Stimulated activated naive CD8-positive, alpha-beta T cell treated with anti-CD3 and anti-CD28 coated beads, Interleukin-15, Interleukin-2, amounts not matched to agents 100 U/mL and 50 U/mL, for 24 hours (primary cell): ENCODE measurements around the gene PDE9A.
"Not testable (repeated sequence)": the region's sequence is repeated elsewhere in the genome, so short reads cannot be mapped to it uniquely, and the experiment has no call there.

Source experiments
- ATAC-seq: fragments of 150-1000 bp; cut with Tn5 transposase; one replicate; pipeline ENCODE4 v1.10.0; 2021
- DNase-seq: peaks from one replicate; pipeline ENCODE4 v3.0.0; 2021

Gene PDE9A

DNA sequence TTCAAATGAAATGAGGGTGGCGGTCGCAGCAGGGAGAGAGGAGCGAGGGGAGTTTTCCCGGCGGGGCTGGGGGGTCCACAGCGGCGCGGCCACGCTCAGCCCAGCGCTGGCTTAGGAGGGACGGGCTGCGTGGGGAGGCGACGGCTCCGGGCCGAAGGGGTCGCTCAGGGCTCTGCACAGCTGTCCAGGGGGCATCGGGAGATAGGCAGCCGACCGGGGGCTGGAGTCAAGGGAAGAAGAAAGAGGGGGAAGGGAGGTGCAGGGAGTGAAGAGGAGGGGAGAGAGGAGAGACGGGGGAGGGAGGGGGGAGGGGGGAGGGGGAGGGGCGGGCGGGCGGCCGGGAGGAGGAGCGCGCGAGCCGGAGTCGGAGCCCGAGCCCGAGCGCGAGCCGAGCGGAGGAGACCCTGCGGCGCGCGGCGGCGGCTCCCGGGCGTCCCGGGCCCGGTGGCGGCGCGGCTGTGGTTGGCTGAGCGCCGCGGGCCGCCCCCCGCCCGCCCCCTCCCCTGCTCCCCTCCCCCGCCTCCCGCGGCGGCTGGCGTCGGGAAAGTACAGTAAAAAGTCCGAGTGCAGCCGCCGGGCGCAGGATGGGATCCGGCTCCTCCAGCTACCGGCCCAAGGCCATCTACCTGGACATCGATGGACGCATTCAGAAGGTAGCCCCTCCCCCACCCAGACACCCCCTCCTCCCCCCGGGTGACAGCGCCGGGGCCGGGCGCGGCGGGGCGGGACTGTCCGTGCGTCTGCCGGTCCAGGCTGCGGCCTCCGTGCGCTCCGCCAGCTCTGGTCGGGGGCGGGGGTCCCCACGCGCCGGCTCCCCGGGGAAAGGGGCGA, at the start of gene PDE9A:
Gene PDE9A (plus strand): TSS at position 391 of the 831 bp plus-strand sequence. CDS start 194 bp downstream, at position 585.
- DNase-seq (peak; percentile 50), ATAC-seq (peak; percentile 45)

DNA sequence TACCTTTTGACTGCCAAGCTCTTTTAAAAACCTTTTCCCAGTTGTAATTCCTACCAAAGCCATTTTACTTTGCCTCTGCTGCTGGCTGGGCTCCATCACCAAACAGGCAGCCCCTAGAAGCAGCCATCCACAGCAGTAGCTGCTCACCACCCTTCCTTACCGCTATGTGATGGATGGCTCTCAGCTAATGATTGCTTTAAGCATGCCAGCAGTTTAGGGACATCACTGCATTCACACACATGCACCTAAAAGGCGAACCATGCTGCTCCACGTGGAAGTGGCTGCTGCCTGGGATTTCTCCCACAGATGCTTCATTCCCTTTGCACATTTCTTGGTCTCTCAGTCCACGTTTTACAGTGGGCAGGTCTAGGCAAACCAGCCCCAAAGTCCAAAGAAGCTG, 46.3 kb upstream of the PDE9A start:
- ATAC-seq (no peak), DNase-seq (no peak)

DNA sequence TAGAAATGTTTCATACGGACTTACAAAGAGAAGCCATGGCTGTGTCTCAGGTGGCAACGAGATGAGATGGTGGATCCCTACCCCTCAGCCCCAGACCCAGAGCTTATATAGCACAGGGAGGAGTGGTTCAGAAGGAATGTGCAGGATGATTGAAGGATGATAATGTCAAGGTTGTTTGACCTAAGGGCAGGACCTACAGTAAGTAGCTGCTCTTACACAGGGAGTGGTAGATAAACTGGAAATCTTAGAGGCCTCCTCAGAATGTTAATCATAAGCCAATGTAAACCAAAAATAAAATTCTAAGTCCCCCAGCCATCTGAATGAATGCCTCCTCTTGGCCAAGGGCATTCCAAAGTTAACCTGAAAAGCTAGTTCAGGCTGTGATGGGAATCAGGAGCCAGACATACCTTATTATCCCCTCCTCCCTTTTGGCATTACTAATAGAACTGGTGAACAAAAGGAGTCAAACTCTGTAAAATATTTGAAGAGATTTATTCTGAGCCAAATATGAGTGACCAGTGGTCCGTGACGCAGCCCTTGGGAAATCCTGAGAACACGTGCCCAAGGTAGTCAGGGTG, 45.8 kb upstream of the PDE9A start:
- ATAC-seq (no peak), DNase-seq (no peak)

DNA sequence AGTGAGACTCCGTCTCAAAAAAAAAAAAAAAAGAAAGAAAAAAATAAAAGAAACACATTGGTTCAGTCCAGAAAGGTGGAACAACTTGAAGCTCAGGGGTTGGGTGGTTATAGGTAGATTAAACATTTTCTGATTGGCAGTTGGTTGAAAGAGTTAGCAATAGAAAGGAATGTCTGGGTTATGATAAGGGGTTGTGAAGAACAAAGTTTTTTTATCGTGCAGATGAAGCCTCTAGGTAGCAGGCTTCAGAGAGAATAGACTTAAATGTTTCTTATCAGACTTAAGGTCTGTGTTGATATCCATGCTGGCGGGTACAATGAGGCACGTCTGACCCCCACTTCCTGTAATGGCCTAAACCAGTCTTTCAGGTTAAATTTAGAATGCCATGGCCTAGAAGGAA, 45.0 kb upstream of the PDE9A start:
- DNase-seq (no peak), ATAC-seq (no peak)

DNA sequence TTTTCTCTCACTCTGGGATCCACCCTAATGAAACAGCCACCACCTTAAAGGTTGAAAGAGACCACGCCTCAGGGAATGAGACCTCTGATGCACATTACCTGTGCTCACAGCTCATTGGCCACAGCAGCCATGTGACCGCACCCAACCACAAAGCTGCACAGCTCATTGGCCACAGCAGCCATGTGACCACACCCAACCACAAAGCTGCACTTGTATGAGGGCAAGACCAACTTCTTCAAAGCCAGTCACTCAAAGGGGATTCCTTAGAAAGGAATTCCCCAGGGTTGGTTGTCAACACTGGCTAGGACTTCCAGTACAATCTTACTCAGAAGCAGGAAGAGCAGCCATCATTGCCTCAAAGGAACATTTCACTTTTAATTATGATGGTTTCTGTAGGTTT, 43.6 kb upstream of the PDE9A start:
- peak; percentile 75 for DNase-seq

DNA sequence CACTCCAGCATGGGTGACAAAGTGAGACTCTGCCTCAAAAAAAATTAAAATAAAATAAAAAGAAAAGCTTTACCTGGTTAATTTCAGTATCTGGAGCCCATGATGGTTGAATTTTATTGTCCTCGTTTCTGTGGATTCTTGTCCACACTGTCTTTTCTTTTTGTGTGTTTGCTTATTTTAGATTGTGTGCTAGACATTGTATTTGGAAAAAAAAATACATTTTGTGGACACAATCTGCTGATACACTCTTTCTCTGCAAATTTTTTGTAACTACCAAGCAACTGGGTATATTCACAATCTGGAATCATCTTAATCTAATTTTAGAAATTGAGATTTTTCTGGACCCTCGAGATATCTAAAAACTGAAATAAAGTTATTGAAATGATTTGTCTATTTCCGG, 41.6 kb upstream of the PDE9A start:
- DNase-seq (no peak), ATAC-seq (no peak)

More for the DNA sequence above, 43.6 kb upstream of the PDE9A start:
- peak; percentile 86 for ATAC-seq

DNA sequence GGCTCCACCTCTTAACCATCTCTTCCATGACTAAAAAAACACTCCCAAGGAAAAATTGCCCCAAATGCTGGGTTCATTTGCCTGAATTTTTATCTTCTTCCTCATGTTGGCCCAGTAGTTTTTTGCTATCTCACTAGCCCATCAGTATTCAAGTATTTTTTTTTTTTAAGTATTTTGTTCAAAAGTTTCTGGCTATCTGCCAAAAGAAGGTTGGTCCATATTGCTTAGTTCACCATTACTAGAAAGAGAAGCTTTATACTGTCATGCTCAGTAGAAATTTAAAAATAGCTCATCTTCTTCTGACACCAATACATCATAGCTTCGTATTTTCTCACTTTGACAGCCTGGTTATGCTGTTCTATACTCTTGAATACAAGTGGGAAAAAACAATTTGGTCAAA, 41.0 kb upstream of the PDE9A start:
- DNase-seq (no peak), ATAC-seq (no peak)

DNA sequence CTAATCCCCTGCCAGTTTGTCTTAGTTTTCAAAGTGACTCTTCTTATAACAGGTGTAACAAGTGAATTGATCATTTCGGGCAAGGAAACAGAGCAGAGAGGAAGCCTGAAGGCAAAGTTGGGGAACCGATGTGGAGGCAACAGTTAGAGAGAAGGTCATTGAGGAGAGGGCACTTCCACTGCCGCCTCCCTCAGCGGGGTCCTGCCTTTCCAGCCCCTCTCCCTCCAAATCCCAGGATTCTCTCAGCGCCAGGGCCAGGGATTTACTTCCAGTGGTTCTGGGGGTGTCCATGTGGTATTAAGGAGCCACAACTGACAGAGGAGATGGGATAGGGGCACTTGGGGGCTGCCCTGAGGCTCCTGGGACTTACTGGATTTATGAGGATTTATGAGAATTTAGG, 39.7 kb upstream of the PDE9A start:
- no peak for DNase-seq
- no peak for ATAC-seq

DNA sequence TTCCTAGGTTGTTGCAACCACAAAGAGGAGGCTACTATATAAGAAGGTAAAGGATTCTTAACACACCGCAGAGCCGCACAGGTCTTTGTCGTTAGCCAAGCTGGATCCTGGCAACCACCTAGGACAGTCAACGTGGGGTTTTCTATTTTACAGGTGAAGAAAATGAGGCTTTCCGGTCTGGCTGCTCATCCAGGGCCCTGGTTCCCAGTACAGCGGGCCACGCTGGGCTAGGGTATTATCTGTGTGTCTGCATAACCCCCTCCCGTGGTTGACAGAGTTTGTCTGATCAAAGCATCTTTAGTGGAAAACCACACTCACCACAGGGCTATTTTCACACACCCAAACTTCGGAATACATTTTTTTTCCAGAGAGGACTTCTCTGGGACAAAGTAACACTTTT, 39.0 kb upstream of the PDE9A start:
- peak; percentile 67 for ATAC-seq

DNA sequence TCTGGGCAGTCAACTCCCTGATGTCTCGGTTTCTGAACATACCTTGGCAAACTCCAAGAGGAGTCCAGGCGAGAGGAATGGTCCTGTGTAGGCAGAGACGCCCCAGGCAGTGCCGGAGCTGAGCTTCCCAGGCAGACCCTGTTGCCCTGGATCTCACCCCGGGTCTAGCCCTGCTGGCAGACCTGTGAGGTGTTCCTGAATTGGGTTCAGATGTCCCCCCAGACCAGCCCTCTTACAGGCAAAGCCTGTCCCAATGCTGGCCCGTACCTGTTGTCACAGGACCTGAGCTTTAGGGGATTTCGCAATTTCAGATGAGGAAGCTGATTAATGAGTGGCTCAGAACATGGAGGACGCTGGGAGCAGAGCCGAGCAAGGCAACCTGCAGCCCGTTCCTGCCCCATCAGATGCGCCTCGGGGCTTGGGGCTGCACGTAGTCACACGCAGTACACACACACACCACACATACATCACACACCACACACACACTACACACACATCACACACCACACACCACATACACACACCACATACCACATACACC, 38.5 kb upstream of the PDE9A start:
- ATAC-seq (peak; percentile 83), DNase-seq (peak; percentile 60)

More for the DNA sequence above, 39.0 kb upstream of the PDE9A start:
- peak; percentile 58 for DNase-seq

DNA sequence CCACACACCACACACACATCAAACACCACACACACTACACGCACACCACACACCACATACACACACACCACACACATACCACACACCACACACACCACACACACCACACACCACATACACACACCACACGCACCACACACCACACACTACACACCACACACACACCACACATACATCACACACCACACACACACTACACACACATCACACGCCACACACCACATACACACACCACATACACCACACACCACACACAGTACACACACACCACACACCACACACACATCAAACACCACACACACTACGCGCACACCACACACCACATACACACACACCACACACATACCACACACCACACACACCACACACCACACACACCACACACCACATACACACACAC, 38.0 kb upstream of the PDE9A start:
- not testable (repeated sequence) for DNase-seq

DNA sequence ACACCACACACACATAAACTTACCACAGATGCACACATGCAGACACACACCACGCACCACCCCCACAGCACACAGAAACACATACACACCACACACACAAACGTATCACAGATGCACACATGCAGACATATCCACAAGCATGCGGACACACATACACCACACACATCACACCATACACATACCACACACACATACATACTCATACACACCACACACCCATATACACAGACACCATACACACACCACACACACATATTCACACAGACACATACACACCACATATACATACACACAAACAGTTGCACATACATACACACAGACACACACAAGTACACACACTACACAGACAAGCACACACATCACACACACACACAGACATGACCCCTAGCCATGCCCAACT, 37.5 kb upstream of the PDE9A start:
- DNase-seq: no peak
- ATAC-seq: no peak

More for the DNA sequence above, 38.0 kb upstream of the PDE9A start:
- ATAC-seq: not testable (repeated sequence)

DNA sequence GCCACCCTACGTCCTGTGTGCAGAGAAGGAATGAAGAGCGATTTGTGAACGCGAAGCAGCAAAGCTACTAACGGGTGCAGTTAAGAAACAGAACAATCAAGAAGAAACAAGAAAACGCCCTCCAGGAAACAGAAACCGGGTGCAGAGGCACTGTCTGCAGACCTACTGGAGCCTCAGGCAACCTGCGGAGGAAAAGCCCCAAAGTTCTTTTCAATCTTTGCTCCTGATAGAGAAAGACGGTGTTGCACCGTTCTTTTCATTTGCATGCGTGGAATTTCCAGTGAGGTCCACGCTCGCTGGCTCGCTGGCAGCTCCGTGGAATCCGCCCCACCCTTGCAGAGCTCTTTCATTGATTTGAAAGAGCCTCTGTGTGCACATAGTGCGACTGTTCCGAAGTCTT, 37.0 kb upstream of the PDE9A start:
- ATAC-seq (no peak), DNase-seq (no peak)

DNA sequence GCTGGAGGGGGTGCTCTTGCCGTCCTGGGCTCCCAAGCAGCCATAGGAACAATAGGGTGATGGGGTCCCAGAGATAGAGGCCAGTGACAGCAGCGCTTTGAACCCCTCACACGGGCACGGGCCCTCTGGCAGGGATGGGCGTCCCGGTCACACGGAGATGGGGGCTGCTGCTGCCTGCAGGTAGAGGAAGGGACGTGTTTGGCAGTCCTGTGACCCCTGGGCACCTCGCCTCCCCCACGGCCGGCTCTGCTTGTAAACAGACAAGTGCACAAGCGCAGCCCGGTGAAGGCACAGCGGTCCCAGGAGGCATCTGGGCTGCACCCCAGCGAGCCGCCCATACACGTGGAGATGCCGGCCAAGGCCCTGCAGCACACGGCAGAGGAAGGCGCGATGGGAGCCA, 36.5 kb upstream of the PDE9A start:
- ATAC-seq (no peak), DNase-seq (no peak)

DNA sequence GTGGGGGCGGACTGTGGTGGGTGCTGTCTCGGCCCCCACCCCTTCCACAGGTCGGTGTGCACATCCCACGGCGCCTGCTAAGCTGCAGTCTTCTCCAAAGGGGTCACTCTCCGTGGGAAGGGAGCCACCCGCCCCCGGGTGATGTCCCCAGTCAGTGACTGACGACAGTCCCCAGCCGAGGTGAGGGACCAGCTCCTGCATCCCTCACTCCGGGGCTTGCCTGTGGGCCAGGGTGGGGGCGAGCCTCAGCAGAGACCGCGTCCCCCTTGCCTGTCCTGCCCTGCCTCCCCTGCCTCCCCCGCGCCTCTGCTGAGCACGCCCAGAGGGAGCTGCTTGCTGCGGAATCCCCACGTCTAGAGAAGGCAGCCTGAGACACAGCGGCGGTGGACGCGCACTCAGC, 35.9 kb upstream of the PDE9A start:
- no peak for ATAC-seq
- DNase-seq: no peak

DNA sequence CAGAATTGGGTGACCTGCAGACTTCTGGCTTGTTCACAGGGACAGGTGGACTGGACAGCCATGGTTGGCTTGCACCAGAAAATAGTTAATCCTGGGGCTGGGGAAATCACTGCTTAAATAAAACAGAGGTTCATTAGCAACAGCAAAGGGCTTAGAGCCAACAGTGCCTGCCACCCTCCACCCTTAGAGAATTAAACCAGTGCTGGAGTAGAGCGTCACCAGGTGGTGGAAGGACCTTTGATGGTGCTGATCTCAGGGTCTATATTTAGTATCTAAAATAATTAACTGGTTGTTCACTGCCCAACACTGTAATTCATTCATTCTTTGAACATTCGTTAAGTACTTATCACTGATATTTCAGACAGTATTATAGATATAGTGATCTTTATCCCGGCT, 34.7 kb upstream of the PDE9A start:
- ATAC-seq: no peak
- no peak for DNase-seq

DNA sequence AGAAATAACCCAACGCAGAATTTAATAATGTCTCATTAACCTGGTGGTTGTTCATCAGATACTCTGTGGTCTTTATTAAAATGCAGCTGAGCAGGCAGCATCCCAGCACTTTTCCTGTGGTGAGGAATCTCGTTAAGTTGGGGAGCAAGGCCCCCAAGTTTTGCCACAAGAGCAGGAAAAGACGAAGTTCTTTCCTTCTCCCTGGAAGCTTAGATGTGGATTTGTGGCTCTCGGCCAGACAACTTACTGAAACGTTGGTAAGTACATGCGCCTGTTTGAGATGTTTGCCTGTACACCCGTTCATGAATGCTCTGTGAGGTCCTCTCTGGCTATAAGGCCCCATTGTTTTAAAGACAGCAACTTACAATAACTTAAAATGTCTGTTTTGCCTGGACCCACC, 34.3 kb upstream of the PDE9A start:
- no peak for DNase-seq
- no peak for ATAC-seq

DNA sequence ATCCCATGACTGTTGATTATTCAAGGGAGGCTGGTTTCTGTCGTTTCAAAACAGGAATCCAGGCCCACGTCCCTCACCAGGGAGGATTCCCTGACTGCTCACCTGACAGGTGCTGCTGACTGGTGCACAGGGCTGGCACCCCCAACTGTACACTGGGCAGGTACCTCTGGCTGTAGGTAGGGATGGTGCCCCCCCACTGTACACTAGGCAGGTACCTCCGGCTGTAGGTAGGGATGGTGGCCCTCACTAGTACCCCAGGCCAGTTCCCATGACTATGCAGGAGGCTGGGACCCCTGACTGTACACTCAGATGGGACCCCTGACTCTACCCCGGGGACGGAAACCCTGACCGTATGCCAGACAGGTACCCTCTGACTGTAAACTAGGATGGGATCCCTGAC, 33.6 kb upstream of the PDE9A start:
- DNase-seq: no peak
- ATAC-seq: no peak

DNA sequence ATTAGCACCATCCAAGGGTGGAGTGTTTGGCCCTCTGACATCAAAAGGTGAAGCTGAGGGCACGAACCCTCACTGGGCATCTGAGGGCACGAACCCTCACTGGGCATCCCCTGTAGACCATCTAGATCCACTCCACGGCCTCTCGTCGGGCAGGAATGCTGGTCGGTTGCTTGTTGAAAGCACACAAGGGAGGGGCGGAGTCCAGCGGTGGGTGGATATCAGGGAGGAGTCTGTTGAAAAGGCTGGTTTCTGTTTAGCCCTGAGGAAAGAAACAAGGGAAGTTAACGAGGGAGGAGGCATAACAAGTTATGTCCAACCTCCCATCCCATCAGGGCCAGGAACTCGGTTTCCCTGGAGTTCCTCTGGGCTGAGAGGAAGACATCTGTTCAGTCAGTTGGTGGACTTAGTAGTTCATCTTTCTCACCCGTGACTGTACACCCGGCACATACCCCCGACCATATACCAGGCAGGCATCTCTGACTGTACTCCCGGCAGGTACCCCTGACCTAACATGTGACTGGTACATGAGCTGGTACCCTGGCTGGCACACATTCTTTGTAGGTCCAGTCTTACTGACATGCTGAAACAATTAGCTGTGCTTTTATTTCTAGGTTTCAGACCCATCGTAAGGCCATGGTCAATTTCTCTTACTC, 32.1 kb upstream of the PDE9A start:
- no peak for DNase-seq
- no peak for ATAC-seq

DNA sequence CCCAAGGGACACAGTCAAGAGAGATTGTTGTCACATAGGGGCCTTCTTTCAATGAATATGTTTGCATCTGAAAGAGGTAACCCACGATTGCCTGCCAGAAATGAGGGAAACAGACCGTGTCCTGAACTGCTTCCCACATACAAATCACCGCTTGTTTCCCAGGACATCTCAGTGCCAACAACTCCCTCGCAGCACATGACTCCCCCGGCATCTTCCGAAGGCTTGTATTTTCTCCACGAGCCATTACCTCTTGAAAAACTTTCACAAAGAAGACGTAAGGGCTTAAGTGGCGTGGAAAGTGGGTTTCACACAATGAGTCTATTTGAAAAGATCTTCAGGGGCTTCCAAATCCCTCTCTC, 31.6 kb upstream of the PDE9A start:
- no peak for DNase-seq
- no peak for ATAC-seq

DNA sequence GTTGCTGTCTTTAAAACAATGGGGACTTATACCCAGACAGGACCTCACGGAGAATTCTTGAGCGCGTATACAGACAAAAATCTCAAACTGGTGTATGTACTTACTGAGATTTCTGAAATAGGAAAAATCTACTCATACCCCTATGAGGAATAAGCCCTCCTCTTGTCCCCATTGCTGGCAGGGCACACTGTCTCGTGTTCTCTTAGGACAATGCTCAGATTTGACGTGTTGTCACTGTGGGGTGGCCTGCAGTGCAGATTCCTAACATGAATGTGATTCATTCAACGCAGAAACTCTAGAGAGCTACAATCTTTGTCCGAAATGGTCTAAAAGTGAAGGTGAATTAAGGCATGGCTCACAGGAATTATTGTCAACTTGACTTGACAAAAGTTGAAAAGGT, 31.1 kb upstream of the PDE9A start:
- ATAC-seq (no peak), DNase-seq (no peak)

DNA sequence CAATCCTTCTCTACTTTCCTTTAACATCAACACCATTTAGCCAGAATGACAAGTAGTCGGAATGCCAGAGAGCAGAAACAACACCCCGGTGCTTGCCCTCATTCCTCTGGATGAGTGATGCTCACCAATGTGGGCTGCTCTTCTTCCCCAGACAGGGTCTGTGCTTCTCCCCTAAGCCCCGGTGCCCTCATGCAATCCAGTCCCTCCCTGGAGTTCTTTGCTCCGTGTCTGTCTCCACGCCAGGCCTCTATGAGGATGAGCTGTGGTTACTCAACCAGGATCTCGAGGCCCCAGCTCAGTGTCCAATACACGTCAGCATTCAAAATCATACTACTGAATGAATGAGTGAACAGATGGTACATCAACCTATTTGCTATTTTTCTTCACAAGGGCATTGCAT, 29.7 kb upstream of the PDE9A start:
- ATAC-seq (no peak), DNase-seq (no peak)

DNA sequence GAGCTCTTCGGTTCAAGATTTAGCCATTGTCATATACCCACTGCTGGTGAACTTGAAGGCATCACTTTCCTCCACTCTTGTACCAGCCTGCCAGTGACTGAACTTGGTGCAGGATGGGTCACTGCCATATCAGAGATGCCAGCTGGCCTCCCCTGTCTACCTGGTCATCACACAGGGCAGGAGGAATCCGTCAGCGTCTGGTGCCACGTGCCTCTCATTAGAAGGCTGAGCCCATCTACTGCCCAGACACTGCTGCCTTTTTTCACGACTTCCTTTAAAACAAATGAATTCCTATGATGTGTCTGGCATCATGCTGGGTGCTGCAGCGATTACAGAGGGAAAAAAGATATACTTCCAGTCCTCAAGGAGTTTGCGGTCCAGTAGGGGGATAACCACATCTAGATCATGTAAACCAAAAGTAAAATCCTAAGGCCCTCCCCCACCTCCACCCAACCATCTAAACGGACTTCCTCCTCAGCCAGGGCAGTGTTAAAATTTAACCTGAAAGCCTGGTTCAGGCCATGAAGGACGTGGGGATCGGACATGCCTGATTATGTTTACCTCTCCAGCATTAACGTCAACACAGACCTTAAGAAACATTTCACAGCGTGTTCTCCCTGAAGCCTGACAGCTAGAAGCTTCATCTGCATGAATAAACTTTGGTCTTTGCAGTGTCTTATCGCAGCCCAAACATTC, 29.2 kb upstream of the PDE9A start:
- no peak for DNase-seq
- ATAC-seq: no peak
